ENCODE results near the gene DNAH1.

Gene DNAH1

DNA sequence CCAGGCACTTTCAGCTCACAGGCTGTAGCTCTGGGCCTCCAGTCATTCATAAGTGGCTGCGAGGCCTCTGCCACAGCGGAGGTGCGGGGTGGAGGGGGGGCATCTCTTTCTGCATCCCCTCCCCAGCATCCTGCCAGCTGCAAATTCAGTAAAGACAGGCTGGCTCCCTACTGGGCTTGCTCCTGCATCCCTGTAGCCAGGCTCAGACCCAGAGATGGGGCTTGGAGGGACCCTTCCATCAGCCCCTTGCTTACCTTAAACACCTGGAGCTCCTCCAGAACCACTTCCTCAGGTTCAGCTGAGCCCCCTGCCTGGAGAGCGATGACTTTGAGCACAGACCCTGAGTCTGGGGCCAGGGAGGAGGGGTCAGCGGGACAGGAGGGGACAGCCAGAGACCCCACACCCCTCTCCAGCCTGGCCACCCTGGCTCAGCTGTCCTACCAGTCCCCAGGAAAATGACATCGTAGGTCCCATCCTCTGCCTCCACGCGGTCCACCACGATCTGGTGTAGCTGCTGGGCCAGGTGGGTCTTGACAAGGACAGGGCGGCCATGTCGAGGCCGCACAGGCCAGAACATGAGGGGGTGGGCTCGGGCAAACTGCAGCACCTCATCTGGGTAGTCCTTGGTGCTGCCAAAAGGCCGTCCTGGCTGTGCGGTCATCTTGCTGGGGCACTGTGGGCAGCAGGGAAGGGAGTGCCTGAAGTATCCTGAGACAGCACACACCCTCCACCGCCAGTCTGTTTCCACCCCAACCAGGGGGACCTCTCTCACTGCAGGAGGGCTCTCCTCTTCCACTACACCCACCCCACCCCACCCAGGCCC lies 123.5 kb downstream of the DNAH1 start:
- no peak overlapping the region for H3K4me3 ChIP-seq (replicated peaks; ENCODE audit: low read depth, low read length)
- no peak for DNase-seq (ENCODE audit: extremely low read depth, low read depth)
- TF ChIP-seq CTCF (IDR thresholded peaks at IDR 0.05; ENCODE audit: low read depth, low read length, missing control alignments), result no peak

DNA sequence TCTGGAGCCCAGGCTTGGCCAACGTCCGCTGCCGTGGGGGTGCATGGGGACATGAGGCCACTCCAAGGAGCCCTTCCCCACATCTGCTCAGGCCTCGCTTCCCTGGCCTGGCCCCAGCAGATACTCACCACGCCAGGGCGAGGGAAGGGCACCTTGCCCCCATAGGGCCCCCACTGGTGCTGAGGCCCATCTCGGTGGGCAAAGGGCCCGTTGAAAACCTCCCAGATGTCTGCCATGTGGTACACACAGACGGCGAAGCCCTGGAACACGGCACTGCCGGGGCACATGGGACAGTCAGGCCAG lies 124.1 kb downstream of the DNAH1 start:
- no peak overlapping the region for H3K4me3 ChIP-seq (replicated peaks; ENCODE audit: low read depth, low read length)
- TF ChIP-seq CTCF (IDR thresholded peaks at IDR 0.05; ENCODE audit: low read depth, low read length, missing control alignments), result no peak
- DNase-seq (ENCODE audit: extremely low read depth, low read depth), result no peak

DNA sequence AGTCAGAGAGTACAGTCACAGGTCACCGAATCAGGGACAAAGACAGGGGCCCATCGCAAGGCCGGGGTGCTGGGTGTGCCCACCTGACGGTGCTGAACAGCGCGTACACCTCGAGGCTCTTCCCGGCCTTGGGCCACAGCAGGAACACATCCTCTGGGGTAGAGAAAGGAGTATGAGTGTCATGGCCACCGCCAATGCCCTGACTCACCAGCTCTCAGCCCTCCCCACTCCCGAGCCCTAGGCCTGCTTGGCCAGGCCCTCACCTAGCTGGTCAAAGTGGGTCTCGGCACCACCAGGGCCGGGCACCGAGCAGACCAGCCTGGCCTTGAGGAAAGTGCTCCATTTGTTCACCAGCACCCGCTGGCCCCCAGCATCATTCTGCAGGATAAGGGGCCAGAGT lies 124.6 kb downstream of the DNAH1 start:
- TF ChIP-seq CTCF (IDR thresholded peaks at IDR 0.05; ENCODE audit: low read depth, low read length, missing control alignments), result no peak
- DNase-seq (ENCODE audit: extremely low read depth, low read depth), result no peak

GRCh38 chr3:52441091-52441771 lies 125.1 kb downstream of the DNAH1 start:
- DNase-seq (ENCODE audit: extremely low read depth, low read depth), result no peak
- no peak for TF ChIP-seq CTCF (IDR thresholded peaks at IDR 0.05; ENCODE audit: low read depth, low read length, missing control alignments)
- H3K4me3 ChIP-seq (replicated peaks; ENCODE audit: low read depth, low read length), result no peak overlapping the region

More for the DNA sequence above, 124.6 kb downstream of the DNAH1 start:
- no peak overlapping the region for H3K4me3 ChIP-seq (replicated peaks; ENCODE audit: low read depth, low read length)

- TF ChIP-seq CTCF (IDR thresholded peaks at IDR 0.05; ENCODE audit: low read depth, low read length, missing control alignments), result no peak
- no peak for DNase-seq (ENCODE audit: extremely low read depth, low read depth)
- no peak overlapping the region for H3K4me3 ChIP-seq (replicated peaks; ENCODE audit: low read depth, low read length)
Observed at GRCh38 chr3:52441772-52442332, 125.7 kb downstream of the DNAH1 start.

DNA sequence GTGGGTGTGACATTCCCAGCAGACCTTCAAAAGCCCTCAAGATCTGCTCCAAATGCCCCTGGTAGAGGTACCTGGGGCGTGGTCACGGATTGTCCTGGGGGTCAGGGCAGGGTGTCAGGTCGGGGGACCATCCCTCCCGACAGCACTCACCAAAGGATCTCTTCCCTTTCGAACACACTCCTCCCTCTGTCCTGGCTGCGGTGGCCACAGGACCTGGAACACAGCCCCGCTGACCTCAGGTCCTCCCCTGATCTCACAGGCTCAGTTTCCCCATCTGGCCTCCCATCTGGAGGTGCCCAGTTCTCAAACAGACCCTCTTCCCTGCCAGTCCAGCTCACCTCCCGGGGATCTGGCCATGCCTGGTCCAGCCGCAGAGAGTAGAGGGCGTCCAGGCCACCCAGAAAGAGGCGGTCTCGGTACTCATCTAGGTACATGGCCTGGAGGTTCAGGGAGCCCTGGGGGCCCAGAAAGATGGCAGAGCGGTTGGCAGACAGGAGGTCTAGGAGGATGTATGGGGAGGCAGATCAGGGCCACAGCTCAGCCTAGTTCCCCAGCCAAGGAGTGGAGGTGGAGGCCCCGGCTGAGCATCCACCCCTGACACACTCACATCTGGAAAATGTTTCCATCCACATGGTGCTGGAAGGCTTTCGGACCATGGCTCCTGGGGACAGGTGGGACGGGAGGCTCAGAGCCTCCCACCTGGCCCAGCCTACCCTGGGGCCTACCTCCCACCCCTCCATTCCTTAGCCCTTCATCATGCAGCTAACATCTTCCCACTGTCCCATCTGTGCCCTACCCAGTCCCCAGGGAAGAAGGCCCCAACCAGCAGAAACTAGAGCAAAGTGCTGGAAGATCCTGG lies 126.5 kb downstream of the DNAH1 start:
- no peak overlapping the region for H3K4me3 ChIP-seq (replicated peaks; ENCODE audit: low read depth, low read length)
- no peak for DNase-seq (ENCODE audit: extremely low read depth, low read depth)
- TF ChIP-seq CTCF (IDR thresholded peaks at IDR 0.05; ENCODE audit: low read depth, low read length, missing control alignments), result no peak
